Esophagus muscularis mucosa (tissue), 4 donors: ENCODE data around the gene RHOV.

ENCODE experiments used
- EP300 ChIP-seq: sonication (generic); formaldehyde crosslinking; IDR thresholded peaks from one replicate; pipeline ENCODE4 v1.6.1; 2017; ENCODE audit warnings: antibody characterized with exemption
- POLR2A ChIP-seq: fragments of 450-650 bp; IDR thresholded peaks from one replicate; pipeline ENCODE4 v1.6.1; 2017; ENCODE audit warnings: antibody characterized with exemption, moderate library complexity, mild to moderate bottlenecking, low read depth
- POLR2AphosphoS5 ChIP-seq, 2 donors: sonication (generic); formaldehyde crosslinking; IDR thresholded peaks; one replicate each; pipeline ENCODE4 v1.6.1; 2017; ENCODE audit warnings: antibody characterized with exemption in 2 of 2
- TF ChIP-seq, protein P1 (sequence below), 3 experiments: fragments of 200-600 bp in 2 of 3; fragments of 450-650 bp in 1 of 3; sonication (generic) in 2 of 3; IDR thresholded peaks; one replicate each; pipeline ENCODE4 v1.5.1; 2017 to 2019; ENCODE audit warnings: antibody characterized with exemption in 3 of 3, mild to moderate bottlenecking in 2 of 3, moderate library complexity in 1 of 3

DNA sequence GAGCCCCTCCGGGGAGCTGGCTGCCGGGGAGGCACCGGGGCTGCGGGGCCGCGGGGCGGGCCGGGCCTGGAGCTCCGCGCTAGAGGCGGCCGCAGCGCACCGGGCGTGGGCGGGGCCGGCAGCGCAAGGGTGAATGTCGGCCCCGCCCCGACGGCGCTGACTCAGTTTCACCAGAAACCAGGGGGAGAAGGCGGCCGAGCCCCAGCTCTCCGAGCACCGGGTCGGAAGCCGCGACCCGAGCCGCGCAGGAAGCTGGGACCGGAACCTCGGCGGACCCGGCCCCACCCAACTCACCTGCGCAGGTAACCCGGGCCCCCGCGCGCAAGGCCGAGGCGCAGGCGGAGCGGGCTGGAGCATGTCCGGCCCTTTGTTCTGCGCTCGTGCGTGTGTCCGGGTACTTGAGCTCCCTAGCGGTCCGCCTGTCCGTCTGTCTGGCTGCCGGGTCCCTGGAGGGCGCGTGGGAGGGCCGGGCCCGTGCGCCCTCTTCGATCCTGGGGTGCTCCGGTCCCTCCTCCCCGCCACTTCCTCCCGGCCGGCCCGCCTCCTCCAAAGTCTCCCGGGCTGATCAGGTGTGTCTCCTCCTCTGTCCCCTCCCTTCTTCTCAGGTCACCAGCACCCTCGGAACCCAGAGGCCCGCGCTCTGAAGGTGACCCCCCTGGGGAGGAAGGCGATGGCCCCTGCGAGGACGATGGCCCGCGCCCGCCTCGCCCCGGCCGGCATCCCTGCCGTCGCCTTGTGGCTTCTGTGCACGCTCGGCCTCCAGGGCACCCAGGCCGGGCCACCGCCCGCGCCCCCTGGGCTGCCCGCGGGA, 29.9 kb downstream of the RHOV start, which contains the start of gene SPINT1:
- TF ChIP-seq EP300 (no peak), POLR2A (no peak), POLR2AphosphoS5 (IDR thresholded peaks at IDR 0.05) (no peak)
- TF ChIP-seq, protein P1, sequence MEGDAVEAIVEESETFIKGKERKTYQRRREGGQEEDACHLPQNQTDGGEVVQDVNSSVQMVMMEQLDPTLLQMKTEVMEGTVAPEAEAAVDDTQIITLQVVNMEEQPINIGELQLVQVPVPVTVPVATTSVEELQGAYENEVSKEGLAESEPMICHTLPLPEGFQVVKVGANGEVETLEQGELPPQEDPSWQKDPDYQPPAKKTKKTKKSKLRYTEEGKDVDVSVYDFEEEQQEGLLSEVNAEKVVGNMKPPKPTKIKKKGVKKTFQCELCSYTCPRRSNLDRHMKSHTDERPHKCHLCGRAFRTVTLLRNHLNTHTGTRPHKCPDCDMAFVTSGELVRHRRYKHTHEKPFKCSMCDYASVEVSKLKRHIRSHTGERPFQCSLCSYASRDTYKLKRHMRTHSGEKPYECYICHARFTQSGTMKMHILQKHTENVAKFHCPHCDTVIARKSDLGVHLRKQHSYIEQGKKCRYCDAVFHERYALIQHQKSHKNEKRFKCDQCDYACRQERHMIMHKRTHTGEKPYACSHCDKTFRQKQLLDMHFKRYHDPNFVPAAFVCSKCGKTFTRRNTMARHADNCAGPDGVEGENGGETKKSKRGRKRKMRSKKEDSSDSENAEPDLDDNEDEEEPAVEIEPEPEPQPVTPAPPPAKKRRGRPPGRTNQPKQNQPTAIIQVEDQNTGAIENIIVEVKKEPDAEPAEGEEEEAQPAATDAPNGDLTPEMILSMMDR (IDR thresholded peaks at IDR 0.05): no peak
